Measurements from ENCODE around the gene DNAH8. TPM values are rescaled to one million over a fixed set of nuclear protein-coding genes. Genes with fewer than 3 reads are reported as not detected.
"Not testable (repeated sequence)": the region's sequence is repeated elsewhere in the genome, so short reads cannot be mapped to it uniquely, and the experiment has no call there.

DNAH8 gene
- total RNA-seq, 4 donors from 2014 or later = not detected

GRCh38 chr6:38909015-38909730 lies 194.1 kb downstream of the DNAH8 start:
- in situ Hi-C loops (cut with MboI; ENCODE audit: low sequenced_read_pairs in 4 of 4) = no loop called here

DNA sequence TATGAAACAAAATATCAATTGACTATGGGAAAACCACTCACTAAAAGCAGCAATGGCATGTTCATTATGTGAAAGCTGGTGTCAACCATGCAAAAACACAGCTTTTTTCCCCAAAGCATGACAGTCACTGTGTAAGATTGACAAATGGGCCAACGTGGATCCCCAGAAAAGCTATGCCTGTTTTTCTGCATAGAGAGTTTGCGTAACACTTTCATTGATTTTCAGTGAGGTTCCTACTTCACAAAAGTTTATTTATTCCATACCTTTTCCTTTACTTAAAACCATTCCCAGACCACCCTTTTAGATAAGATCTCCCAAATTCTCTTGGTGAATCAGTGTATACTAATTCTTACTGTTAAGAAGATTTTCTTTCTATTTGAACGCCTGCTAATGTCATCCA lies 195.1 kb downstream of the DNAH8 start:
- no peak for TF ChIP-seq POLR2A (IDR thresholded peaks at IDR 0.05)
- in situ Hi-C loops (cut with MboI; ENCODE audit: low sequenced_read_pairs in 4 of 4) = no loop called here
- DNase-seq (no peak), ATAC-seq (no peak)
- intact Hi-C loops (cut with DNase I; ENCODE audit: low total_unique reads) = no loop called here
- Histone ChIP-seq H3K4me1 (no peaks in the 10 kb centered on the region), H3K9me3 (no peaks in the 10 kb centered on the region), H3K27ac (no peak overlapping the region), H3K4me3 (no peak overlapping the region), H3K27me3 (no peaks in the 10 kb centered on the region), H3K36me3 (no peaks in the 10 kb centered on the region)

More at GRCh38 chr6:38909015-38909730, 194.1 kb downstream of the DNAH8 start:
- ATAC-seq (no peak), DNase-seq (no peak)
- no peak for TF ChIP-seq POLR2A (IDR thresholded peaks at IDR 0.05)
- TF ChIP-seq, protein P1, sequence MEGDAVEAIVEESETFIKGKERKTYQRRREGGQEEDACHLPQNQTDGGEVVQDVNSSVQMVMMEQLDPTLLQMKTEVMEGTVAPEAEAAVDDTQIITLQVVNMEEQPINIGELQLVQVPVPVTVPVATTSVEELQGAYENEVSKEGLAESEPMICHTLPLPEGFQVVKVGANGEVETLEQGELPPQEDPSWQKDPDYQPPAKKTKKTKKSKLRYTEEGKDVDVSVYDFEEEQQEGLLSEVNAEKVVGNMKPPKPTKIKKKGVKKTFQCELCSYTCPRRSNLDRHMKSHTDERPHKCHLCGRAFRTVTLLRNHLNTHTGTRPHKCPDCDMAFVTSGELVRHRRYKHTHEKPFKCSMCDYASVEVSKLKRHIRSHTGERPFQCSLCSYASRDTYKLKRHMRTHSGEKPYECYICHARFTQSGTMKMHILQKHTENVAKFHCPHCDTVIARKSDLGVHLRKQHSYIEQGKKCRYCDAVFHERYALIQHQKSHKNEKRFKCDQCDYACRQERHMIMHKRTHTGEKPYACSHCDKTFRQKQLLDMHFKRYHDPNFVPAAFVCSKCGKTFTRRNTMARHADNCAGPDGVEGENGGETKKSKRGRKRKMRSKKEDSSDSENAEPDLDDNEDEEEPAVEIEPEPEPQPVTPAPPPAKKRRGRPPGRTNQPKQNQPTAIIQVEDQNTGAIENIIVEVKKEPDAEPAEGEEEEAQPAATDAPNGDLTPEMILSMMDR (IDR thresholded peaks at IDR 0.05 in 4 of 5, conservative IDR thresholded peaks at IDR 0.05 in 1 of 5) = no peak
- intact Hi-C loops (cut with DNase I; ENCODE audit: low total_unique reads) = no loop called here
- Histone ChIP-seq H3K36me3 (no peaks in the 10 kb centered on the region), H3K27ac (no peak overlapping the region), H3K4me1 (no peaks in the 10 kb centered on the region), H3K27me3 (no peaks in the 10 kb centered on the region), H3K4me3 (no peak overlapping the region), H3K9me3 (no peaks in the 10 kb centered on the region)

- no peaks in the 10 kb centered on the region for H3K4me1 ChIP-seq
- H3K4me3 ChIP-seq = no peak overlapping the region
- no peaks in the 10 kb centered on the region for H3K9me3 ChIP-seq
- H3K36me3 ChIP-seq = no peaks in the 10 kb centered on the region
- DNase-seq (no peak), ATAC-seq (no peak)
- intact Hi-C loops (cut with DNase I; ENCODE audit: low total_unique reads) = no loop called here
- TF ChIP-seq POLR2A (IDR thresholded peaks at IDR 0.05) = no peak
- TF ChIP-seq, protein P1 (IDR thresholded peaks at IDR 0.05 in 4 of 5, conservative IDR thresholded peaks at IDR 0.05 in 1 of 5) = no peak
- no peaks in the 10 kb centered on the region for H3K27me3 ChIP-seq
- H3K27ac ChIP-seq = no peak overlapping the region
- in situ Hi-C loops (cut with MboI; ENCODE audit: low sequenced_read_pairs in 4 of 4) = no loop called here
These were observed 197.3 kb downstream of the DNAH8 start for GRCh38 chr6:38912378-38912777.

DNA sequence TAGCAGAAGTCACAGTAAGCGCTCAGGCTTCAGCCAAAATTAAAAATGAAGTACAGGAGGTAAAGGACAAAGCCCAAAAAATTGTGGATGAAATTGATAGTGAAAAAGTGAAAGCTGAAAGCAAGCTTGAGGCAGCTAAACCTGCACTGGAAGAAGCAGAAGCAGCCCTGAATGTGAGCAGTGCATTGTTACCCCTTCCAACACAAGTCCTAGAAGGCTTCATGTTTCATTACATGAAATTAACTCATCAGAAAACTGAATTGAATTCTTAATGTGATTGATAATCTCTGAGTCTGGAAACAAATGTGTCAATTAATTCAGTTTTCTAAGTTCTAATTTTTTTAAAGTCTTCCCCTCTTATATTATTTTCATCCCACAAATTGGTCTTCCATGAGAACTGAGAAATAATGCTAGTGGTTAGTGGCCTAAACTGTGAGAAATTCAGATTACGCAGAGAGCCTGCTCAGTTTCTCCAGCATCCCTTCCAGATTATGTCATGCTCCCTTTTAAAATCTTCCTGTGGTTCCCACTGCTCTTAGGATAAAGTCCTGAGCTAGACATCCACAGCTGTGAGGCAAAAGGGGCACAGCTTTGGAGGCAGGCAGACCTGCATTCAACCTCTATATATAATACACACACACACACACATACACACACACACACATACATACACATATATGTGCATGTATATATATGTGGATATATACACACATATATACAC lies 200.3 kb downstream of the DNAH8 start:
- no peak for ATAC-seq
- DNase-seq = no peak
- in situ Hi-C loops (cut with MboI; ENCODE audit: low sequenced_read_pairs in 4 of 4) (no loop called here), intact Hi-C loops (cut with DNase I; ENCODE audit: low total_unique reads) (no loop called here)
- TF ChIP-seq POLR2A (IDR thresholded peaks at IDR 0.05) = no peak
- TF ChIP-seq, protein P1 (IDR thresholded peaks at IDR 0.05 in 4 of 5, conservative IDR thresholded peaks at IDR 0.05 in 1 of 5) = no peak
- H3K27ac ChIP-seq = no peak overlapping the region
- no peaks in the 10 kb centered on the region for H3K27me3 ChIP-seq
- H3K9me3 ChIP-seq = no peaks in the 10 kb centered on the region
- no peak overlapping the region for H3K4me3 ChIP-seq
- no peaks in the 10 kb centered on the region for H3K4me1 ChIP-seq
- H3K36me3 ChIP-seq = no peaks in the 10 kb centered on the region

GRCh38 chr6:38921540-38921939 lies 206.4 kb downstream of the DNAH8 start:
- H3K4me3 ChIP-seq; H3K36me3 ChIP-seq; H3K27me3 ChIP-seq; DNase-seq; H3K4me1 ChIP-seq; H3K27ac ChIP-seq; ATAC-seq; in situ Hi-C loops (cut with MboI; ENCODE audit: low sequenced_read_pairs in 4 of 4); H3K9me3 ChIP-seq; intact Hi-C loops (cut with DNase I; ENCODE audit: low total_unique reads): not testable (repeated sequence)

Data from gastrocnemius medialis (tissue), 4 donors.